ENCODE measurements around the gene ASXL3.

GRCh38 chr18:33627114-33627513, 49.1 kb downstream of the ASXL3 start:
- TF ChIP-seq CTCF (IDR thresholded peaks at IDR 0.05; ENCODE audit: insufficient read depth, low read depth, low read length): no peak
- no peak for TF ChIP-seq EZH2 (IDR thresholded peaks at IDR 0.05; ENCODE audit: insufficient read depth, low read length)
